Lower lobe of right lung (tissue), 2 donors: ENCODE results near the gene SORCS2. TPM values are rescaled to one million over a fixed set of nuclear protein-coding genes. Genes with fewer than 3 reads are reported as not detected.
"Not testable (repeated sequence)": the region's sequence is repeated elsewhere in the genome, so short reads cannot be mapped to it uniquely, and the experiment has no call there.

ENCODE experiments used
- ATAC-seq, 2 donors: fragments of 200-7000 bp; cut with Tn5 transposase; one replicate each; pipeline ENCODE4 v1.9.1; 2020 to 2022; ENCODE audit warnings: mild to moderate bottlenecking in 2 of 2, moderate library complexity in 2 of 2
- DNase-seq: peaks from one replicate; pipeline ENCODE4 v3.0.0-alpha.2; 2020
- H3K27ac ChIP-seq: fragments of 200-600 bp; one replicate; pipeline ENCODE4 v1.8.0; 2022
- H3K27me3 ChIP-seq: fragments of 200-600 bp; one replicate; pipeline ENCODE4 v1.8.0; 2022; ENCODE audit warnings: low read depth
- H3K36me3 ChIP-seq: fragments of 200-600 bp; one replicate; pipeline ENCODE4 v1.8.0; 2022; ENCODE audit warnings: mild to moderate bottlenecking
- H3K4me1 ChIP-seq: fragments of 200-600 bp; one replicate; pipeline ENCODE4 v1.8.0; 2022
- H3K4me3 ChIP-seq: fragments of 200-600 bp; one replicate; pipeline ENCODE4 v1.8.0; 2022; ENCODE audit warnings: mild to moderate bottlenecking
- H3K9me3 ChIP-seq: fragments of 200-600 bp; one replicate; pipeline ENCODE4 v1.8.0; 2022
- intact Hi-C: fragments of 100-400 bp; cut with DNase I; formaldehyde crosslinking; loops from one replicate; pipeline ENCODE4 v1.11.0; 2022
- total RNA-seq: library from RNA; stranded (reverse); fragmentation: NEBNext Ultra II Directional; extraction: Animal tissue kit (Norgen Biotek cat#: 25700); gene quantifications from one replicate; pipeline ENCODE4 v1.2.1, GENCODE V29; 2021
- TF ChIP-seq, protein P1 (sequence below): fragments of 200-600 bp; IDR thresholded peaks from one replicate; pipeline ENCODE4 v1.8.0; 2022; ENCODE audit warnings: antibody characterized with exemption, mild to moderate bottlenecking
- donor health status: DM: no; HTN: yes; CAD: no; lungs with severe emphysema.

SORCS2 gene
- total RNA-seq, 1 donor from 2014 or later = 5.8 TPM

- TF ChIP-seq, protein P1, sequence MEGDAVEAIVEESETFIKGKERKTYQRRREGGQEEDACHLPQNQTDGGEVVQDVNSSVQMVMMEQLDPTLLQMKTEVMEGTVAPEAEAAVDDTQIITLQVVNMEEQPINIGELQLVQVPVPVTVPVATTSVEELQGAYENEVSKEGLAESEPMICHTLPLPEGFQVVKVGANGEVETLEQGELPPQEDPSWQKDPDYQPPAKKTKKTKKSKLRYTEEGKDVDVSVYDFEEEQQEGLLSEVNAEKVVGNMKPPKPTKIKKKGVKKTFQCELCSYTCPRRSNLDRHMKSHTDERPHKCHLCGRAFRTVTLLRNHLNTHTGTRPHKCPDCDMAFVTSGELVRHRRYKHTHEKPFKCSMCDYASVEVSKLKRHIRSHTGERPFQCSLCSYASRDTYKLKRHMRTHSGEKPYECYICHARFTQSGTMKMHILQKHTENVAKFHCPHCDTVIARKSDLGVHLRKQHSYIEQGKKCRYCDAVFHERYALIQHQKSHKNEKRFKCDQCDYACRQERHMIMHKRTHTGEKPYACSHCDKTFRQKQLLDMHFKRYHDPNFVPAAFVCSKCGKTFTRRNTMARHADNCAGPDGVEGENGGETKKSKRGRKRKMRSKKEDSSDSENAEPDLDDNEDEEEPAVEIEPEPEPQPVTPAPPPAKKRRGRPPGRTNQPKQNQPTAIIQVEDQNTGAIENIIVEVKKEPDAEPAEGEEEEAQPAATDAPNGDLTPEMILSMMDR = no peak
- intact Hi-C loops = no loop called here
- ATAC-seq (no peak), DNase-seq (no peak)
- Histone ChIP-seq H3K27ac (no peak overlapping the region), H3K4me1 (no peaks in the 10 kb centered on the region), H3K36me3 (no peaks in the 10 kb centered on the region), H3K4me3 (no peak overlapping the region), H3K9me3 (no peaks in the 10 kb centered on the region), H3K27me3 (no peaks in the 10 kb centered on the region)
These were observed 31.3 kb upstream of the SORCS2 start for GRCh38 chr4:7160951-7161440.

GRCh38 chr4:7161721-7162214 lies 30.6 kb upstream of the SORCS2 start:
- ATAC-seq (peak in 1 of 2 donors; percentile 33), DNase-seq (no peak)
- Histone ChIP-seq H3K36me3 (no peaks in the 10 kb centered on the region), H3K27me3 (no peaks in the 10 kb centered on the region), H3K4me1 (no peaks in the 10 kb centered on the region), H3K27ac (no peak overlapping the region), H3K4me3 (no peak overlapping the region), H3K9me3 (no peaks in the 10 kb centered on the region)
- intact Hi-C loops = no loop called here
- TF ChIP-seq, protein P1 = no peak

DNA sequence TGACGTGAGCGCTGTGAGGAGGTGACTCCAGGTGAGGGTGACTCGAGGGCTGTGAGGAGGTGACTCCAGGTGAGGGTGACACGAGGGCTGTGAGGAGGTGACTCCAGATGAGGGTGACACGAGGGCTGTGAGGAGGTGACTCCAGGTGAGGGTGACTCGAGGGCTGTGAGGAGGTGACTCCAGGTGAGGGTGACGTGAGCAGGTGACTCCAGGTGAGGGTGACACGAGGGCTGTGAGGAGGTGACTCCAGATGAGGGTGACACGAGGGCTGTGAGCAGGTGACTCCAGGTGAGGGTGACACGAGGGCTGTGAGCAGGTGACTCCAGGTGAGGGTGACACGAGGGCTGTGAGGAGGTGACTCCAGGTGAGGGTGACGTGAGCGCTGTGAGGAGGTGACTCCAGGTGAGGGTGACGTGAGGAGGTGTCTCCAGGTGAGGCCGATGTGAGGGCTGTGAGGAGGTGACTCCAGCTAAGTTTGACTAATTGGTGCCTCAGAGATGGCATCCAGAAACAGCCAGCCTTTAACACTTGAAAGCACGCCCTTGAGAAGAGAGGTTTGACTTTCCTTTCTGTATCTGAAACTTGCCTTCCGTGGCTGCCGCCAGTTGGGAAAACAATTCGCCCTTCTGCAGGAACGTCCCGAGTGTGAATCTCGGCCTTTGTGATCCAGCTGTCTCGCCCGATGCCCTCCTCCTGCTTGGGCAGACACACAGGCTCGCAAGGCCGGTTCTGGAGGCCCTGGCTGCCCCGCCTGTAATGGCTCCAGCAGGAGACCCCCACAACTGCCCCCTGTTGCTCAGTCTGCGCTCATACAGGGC lies 27.1 kb upstream of the SORCS2 start:
- ATAC-seq, H3K36me3 ChIP-seq, H3K9me3 ChIP-seq, H3K4me3 ChIP-seq, H3K27ac ChIP-seq, intact Hi-C loops, H3K4me1 ChIP-seq, DNase-seq, H3K27me3 ChIP-seq: not testable (repeated sequence)

- no peak for ATAC-seq
- H3K27me3 ChIP-seq = no peaks in the 10 kb centered on the region
- H3K4me3 ChIP-seq = no peak overlapping the region
- no peaks in the 10 kb centered on the region for H3K9me3 ChIP-seq
- H3K4me1 ChIP-seq = no peaks in the 10 kb centered on the region
- H3K36me3 ChIP-seq = no peaks in the 10 kb centered on the region
- H3K27ac ChIP-seq = no peak overlapping the region
- DNase-seq = no peak
- TF ChIP-seq, protein P1 = no peak
- intact Hi-C loops = no loop called here
These were observed 26.5 kb upstream of the SORCS2 start for GRCh38 chr4:7165874-7166201.

DNA sequence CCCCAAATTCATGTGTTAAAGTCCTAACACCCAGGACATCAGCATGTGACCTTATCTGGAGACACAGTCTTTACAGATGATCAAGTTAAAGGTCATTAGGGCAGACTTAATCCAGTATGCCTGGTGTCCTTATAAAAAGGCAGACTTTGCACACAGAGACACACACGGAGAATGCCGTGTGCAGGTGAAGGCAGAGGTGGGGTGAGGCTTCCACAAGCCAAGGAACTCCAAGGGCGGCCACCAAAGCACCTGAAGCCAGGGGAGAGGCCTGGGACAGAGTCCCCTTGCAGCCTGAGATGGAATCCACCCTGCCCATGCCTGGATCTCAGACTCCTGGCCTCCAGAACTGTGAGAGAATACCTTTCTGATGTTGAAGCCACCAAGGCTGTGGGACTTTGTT lies 26.1 kb upstream of the SORCS2 start:
- H3K36me3 ChIP-seq = no peaks in the 10 kb centered on the region
- no peaks in the 10 kb centered on the region for H3K4me1 ChIP-seq
- no peaks in the 10 kb centered on the region for H3K9me3 ChIP-seq
- intact Hi-C loops = no loop called here
- ATAC-seq = no peak
- TF ChIP-seq, protein P1 = no peak
- no peak overlapping the region for H3K27ac ChIP-seq
- H3K27me3 ChIP-seq = no peaks in the 10 kb centered on the region
- DNase-seq = no peak
- H3K4me3 ChIP-seq = no peak overlapping the region

DNA sequence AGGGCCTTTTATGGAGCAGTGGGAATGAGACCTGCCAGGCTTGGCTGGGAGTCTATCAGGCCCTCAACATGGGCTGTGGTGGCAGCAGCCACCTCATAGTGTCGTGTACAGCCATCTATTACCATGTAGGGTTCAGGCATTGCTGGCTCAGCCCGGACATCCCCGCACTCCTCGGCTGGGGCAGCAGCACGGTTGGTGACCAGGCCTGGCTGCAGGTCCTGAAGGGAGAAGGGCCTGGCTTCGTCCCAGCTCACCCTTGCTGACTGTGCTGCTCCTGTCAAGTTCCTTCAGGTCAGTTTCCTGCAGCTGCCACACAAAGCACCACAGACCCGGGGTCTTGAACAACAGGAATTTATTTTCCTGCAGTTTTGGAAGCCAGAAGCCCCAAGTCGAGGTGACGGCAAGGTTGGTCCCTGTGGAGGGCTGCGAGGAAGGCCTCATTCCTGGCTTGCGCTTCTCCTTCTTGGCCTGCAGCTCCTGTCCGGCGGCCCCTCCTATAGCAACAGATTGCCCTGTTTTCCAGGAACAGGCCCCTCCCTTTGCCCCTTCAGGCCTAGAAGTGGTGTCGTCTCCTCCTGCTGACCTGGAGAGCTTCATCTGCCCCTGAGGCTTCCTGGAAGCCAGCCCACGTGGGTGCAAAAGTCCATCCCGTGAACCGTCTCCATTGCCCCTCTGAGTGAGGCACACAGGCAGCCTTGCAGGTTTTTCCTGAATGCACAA lies 25.2 kb upstream of the SORCS2 start:
- Histone ChIP-seq H3K4me3 (no peak overlapping the region), H3K27ac (no peak overlapping the region), H3K27me3 (no peaks in the 10 kb centered on the region), H3K9me3 (no peaks in the 10 kb centered on the region), H3K36me3 (no peaks in the 10 kb centered on the region), H3K4me1 (no peaks in the 10 kb centered on the region)
- no peak for DNase-seq
- intact Hi-C loops = no loop called here
- ATAC-seq = no peak
- TF ChIP-seq, protein P1 = no peak
